Measurements from ENCODE around the gene SLC35G4.

SLC35G4 gene

DNA sequence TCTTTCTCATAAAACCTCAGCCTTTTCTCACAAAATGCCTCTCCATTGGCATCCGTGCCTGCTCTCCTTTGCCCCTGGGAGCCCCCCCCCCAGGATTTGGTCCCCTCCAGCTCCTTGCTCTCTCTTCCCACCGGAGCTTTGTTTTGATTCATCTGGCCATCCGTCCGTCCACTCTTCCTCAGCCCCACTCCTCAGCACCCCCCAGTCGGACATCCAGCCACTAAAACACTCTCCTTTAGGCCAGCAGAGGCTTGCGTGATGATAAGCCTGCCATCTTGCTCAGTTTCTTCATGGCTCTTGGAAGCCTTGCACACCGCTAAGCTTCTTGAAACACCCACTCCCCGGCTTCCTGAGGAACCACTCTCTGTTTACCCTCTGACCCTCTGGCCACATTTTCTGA, 48.2 kb downstream of the SLC35G4 start:
- DNase-seq, result no peak
- TF ChIP-seq, protein P1, sequence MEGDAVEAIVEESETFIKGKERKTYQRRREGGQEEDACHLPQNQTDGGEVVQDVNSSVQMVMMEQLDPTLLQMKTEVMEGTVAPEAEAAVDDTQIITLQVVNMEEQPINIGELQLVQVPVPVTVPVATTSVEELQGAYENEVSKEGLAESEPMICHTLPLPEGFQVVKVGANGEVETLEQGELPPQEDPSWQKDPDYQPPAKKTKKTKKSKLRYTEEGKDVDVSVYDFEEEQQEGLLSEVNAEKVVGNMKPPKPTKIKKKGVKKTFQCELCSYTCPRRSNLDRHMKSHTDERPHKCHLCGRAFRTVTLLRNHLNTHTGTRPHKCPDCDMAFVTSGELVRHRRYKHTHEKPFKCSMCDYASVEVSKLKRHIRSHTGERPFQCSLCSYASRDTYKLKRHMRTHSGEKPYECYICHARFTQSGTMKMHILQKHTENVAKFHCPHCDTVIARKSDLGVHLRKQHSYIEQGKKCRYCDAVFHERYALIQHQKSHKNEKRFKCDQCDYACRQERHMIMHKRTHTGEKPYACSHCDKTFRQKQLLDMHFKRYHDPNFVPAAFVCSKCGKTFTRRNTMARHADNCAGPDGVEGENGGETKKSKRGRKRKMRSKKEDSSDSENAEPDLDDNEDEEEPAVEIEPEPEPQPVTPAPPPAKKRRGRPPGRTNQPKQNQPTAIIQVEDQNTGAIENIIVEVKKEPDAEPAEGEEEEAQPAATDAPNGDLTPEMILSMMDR (IDR thresholded peaks at IDR 0.05; ENCODE audit: low read depth, low read length), result no peak
- H3K27me3 ChIP-seq, result no peaks in the 10 kb centered on the region

DNA sequence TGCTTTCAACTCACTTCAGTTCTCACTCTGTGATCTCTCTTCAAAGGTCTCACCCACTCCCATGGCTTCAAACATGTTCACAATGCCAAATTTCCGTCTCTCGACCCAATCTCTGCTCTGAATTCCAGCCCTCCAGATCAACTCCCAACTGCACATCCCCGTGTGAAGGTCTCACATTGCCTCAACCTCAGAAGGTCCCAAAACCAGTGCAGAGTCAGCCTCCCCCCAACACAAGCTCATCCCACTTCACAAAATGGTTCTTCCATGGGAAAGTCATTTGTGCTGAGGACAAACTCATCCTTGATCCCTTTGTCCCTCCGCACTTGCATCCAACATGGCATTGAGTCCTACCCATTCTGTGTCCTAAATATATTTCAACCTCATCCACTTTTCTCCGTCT, 48.6 kb downstream of the SLC35G4 start:
- Histone ChIP-seq H3K9me3 (no peaks in the 10 kb centered on the region), H3K27me3 (no peaks in the 10 kb centered on the region), H3K36me3 (no peaks in the 10 kb centered on the region), H3K4me1 (no peaks in the 10 kb centered on the region), H3K4me3 (ENCODE audit: low read depth, low read length) (no peak overlapping the region)
- TF ChIP-seq, protein P1 (IDR thresholded peaks at IDR 0.05; ENCODE audit: low read depth, low read length), result no peak
- DNase-seq, result no peak

More for the DNA sequence above, 48.2 kb downstream of the SLC35G4 start:
- Histone ChIP-seq H3K4me3 (ENCODE audit: low read depth, low read length) (no peak overlapping the region), H3K9me3 (no peaks in the 10 kb centered on the region), H3K36me3 (no peaks in the 10 kb centered on the region), H3K4me1 (no peaks in the 10 kb centered on the region)

DNA sequence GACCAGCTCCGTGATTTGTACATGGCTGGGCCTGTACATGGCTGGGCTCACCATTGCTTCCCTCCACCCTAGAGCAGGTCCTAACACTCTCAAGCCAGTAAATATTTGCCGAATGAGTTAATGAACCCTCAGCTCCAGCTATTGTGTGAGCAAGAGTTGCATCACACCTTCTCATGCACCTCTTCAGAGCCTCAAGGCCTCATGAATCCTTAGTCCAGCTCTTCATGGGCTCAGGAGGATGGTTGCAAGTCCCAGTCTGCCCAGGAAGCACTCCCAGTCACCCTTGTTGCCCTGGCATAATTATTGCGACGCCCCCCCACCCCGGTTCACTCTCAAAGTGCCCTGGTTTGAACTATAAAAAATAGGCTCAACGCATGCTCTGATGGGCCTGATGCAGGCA, 49.6 kb downstream of the SLC35G4 start:
- no peaks in the 10 kb centered on the region for H3K9me3 ChIP-seq
- H3K36me3 ChIP-seq, result no peaks in the 10 kb centered on the region
- H3K4me3 ChIP-seq (ENCODE audit: low read depth, low read length), result no peak overlapping the region
- H3K4me1 ChIP-seq, result no peaks in the 10 kb centered on the region
- H3K27me3 ChIP-seq, result no peaks in the 10 kb centered on the region
- TF ChIP-seq, protein P1 (IDR thresholded peaks at IDR 0.05; ENCODE audit: low read depth, low read length), result no peak
- DNase-seq, result no peak

Data from BE2C (cell line).